ENCODE results near the gene PTPN13. TPM values are rescaled to one million over a fixed set of nuclear protein-coding genes. Genes with fewer than 3 reads are reported as not detected.

The PTPN13 gene
- total RNA-seq, 1 donor from 2014 or later = 55.7 TPM

DNA sequence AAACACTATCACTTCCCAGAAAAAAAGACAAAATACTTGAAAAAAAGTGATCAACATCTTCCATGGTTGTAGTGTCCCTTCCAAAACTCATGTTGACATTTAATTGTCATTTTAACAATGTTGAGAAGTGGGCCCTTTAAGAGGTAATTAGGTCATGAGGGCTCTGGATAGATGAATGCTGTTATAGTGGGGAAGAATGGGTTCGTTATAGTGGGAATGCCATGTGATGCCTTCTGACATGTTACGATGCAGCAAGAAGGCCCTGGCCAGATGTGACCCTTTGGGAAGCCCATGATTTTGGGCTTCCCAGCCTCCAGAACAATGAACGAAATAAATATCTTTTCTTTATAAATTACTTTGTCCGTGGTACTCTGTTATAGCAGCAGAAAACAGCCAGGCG, 259.1 kb downstream of the PTPN13 start:
- Mint-ChIP-seq H3K27ac (ENCODE audit: unreplicated experiment) (no peak overlapping the region), H3K4me1 (ENCODE audit: unreplicated experiment) (peaks cover 34% of the 10 kb centered on the region), H3K9me3 (ENCODE audit: unreplicated experiment) (no peaks in the 10 kb centered on the region), H3K27me3 (ENCODE audit: unreplicated experiment) (peaks cover 2% of the 10 kb centered on the region), H3K4me3 (ENCODE audit: unreplicated experiment) (no peak overlapping the region), H3K36me3 (ENCODE audit: unreplicated experiment) (no peaks in the 10 kb centered on the region)
- TF ChIP-seq, protein P1, sequence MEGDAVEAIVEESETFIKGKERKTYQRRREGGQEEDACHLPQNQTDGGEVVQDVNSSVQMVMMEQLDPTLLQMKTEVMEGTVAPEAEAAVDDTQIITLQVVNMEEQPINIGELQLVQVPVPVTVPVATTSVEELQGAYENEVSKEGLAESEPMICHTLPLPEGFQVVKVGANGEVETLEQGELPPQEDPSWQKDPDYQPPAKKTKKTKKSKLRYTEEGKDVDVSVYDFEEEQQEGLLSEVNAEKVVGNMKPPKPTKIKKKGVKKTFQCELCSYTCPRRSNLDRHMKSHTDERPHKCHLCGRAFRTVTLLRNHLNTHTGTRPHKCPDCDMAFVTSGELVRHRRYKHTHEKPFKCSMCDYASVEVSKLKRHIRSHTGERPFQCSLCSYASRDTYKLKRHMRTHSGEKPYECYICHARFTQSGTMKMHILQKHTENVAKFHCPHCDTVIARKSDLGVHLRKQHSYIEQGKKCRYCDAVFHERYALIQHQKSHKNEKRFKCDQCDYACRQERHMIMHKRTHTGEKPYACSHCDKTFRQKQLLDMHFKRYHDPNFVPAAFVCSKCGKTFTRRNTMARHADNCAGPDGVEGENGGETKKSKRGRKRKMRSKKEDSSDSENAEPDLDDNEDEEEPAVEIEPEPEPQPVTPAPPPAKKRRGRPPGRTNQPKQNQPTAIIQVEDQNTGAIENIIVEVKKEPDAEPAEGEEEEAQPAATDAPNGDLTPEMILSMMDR (IDR thresholded peaks at IDR 0.05) = no peak
- DNase-seq (ENCODE audit: extremely low spot score, unreplicated experiment) = no peak

DNA sequence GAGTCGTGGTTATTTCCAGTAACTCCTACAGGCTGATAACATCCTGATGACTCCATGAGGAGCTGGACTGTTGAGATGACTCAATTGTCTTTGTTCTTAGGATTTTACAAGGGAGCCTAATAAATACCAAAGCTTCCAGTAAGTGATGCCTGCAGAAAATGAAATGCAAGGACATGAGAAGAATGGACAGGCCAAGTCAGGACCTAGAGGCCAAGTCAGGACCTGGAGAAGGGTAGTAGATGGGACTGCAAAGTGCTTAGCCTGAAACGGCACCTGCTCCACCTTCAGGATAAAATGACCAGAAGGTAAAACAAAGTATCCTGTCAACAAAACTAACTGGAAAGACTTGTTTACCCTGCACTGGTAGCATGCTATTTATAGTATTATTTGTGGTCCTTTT, 261.5 kb downstream of the PTPN13 start:
- Mint-ChIP-seq H3K27me3 (ENCODE audit: unreplicated experiment) (peaks cover 2% of the 10 kb centered on the region), H3K36me3 (ENCODE audit: unreplicated experiment) (no peaks in the 10 kb centered on the region), H3K9me3 (ENCODE audit: unreplicated experiment) (no peaks in the 10 kb centered on the region), H3K27ac (ENCODE audit: unreplicated experiment) (no peak overlapping the region), H3K4me3 (ENCODE audit: unreplicated experiment) (no peak overlapping the region), H3K4me1 (ENCODE audit: unreplicated experiment) (peaks cover 24% of the 10 kb centered on the region)
- no peak for DNase-seq (ENCODE audit: extremely low spot score, unreplicated experiment)
- TF ChIP-seq, protein P1 (IDR thresholded peaks at IDR 0.05) = no peak

DNA sequence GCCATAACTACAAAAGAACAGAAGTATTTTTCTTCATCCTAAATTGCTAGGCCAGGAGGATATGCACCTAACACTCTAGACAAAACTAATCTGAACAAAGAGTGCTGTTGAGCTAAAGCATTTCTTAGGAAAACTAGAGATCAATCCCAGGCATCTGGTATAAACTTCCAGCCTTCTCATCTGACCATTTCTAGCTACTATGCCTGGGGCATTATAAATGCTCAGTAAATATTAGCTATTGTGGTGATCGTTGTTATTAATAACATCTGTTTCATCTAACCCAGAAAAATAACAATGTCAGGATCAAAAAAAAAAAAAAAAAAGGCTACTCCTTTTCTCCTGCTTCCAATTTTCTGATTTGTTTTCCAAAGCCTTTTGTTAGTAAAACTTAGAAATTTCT, 262.8 kb downstream of the PTPN13 start:
- peak overlapping the region; percentile 42 for H3K27ac Mint-ChIP-seq (ENCODE audit: unreplicated experiment)
- H3K4me3 Mint-ChIP-seq (ENCODE audit: unreplicated experiment) = no peak overlapping the region
- TF ChIP-seq, protein P1 (IDR thresholded peaks at IDR 0.05) = no peak
- H3K36me3 Mint-ChIP-seq (ENCODE audit: unreplicated experiment) = no peaks in the 10 kb centered on the region
- DNase-seq (ENCODE audit: extremely low spot score, unreplicated experiment) = no peak
- peaks cover 24% of the 10 kb centered on the region for H3K4me1 Mint-ChIP-seq (ENCODE audit: unreplicated experiment)
- no peaks in the 10 kb centered on the region for H3K27me3 Mint-ChIP-seq (ENCODE audit: unreplicated experiment)
- H3K9me3 Mint-ChIP-seq (ENCODE audit: unreplicated experiment) = no peaks in the 10 kb centered on the region

DNA sequence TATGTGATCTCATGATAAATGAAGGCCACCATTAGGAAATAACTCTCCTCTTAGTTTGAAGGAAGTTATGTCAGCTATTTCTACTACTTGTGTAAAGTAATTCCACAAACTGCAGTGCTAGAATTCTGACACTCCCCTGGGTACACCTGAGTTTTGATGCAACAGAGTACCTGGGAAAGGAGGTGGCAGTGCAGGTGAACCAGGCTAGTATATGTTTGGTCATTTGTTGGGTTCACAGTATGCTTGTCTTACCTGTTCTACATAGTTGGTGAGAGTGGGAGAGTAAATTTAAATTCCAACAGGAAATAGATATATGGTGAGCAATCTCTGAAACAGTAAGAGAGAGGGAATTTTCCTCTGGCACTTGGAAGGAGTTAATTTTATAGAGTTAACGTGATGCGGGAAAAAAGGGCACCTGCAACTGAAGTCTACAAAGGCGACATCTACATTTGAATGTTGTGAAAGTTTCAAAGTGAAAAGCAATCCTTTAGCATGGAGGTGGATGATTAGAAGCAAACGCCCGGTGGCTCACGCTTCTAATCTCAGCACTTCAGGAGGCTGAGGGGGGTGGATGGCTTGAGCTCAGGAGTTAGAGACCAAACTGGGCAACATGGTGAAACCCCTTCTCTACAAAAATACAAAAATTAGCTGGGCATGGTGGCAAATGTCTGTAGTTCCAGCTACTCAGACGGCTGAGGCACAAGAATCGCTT, 263.4 kb downstream of the PTPN13 start:
- Mint-ChIP-seq H3K27me3 (ENCODE audit: unreplicated experiment) (no peaks in the 10 kb centered on the region), H3K4me3 (ENCODE audit: unreplicated experiment) (no peak overlapping the region), H3K9me3 (ENCODE audit: unreplicated experiment) (no peaks in the 10 kb centered on the region), H3K36me3 (ENCODE audit: unreplicated experiment) (no peaks in the 10 kb centered on the region), H3K27ac (ENCODE audit: unreplicated experiment) (peak overlapping the region; percentile 25), H3K4me1 (ENCODE audit: unreplicated experiment) (peaks cover 24% of the 10 kb centered on the region)
- TF ChIP-seq, protein P1 (IDR thresholded peaks at IDR 0.05) = no peak
- DNase-seq (ENCODE audit: extremely low spot score, unreplicated experiment) = no peak

Other genes starting within 250 kb of the PTPN13 start
- 16.2 and 19.2 TPM in 2 replicates for gene MAPK10, start 234.3 kb upstream of the PTPN13 start, total RNA-seq

Measured in osteocyte (in vitro differentiated cells).